Measurements from ENCODE around the gene ZMIZ1.

- TF ChIP-seq CTCF (tag by site-specific recombination; IDR thresholded peaks at IDR 0.05): no peak
- no peak for TF ChIP-seq ZNF777 (tag by site-specific recombination; IDR thresholded peaks at IDR 0.05; ENCODE audit: borderline replicate concordance)
- TF ChIP-seq BCL6B (tag by site-specific recombination; IDR thresholded peaks at IDR 0.05): no peak
These were observed 3.6 kb upstream of the ZMIZ1 start for GRCh38 chr10:79065091-79065551.

Measured in HEK293 (cell line).